Measurements from ENCODE around the gene SPO11.

GRCh38 chr20:57301026-57301425 is 28.6 kb upstream of the SPO11 start:
- TF ChIP-seq CTCF (IDR thresholded peaks at IDR 0.05) (no peak), POLR2AphosphoS5 (IDR thresholded peaks at IDR 0.05) (no peak), POLR2A (IDR thresholded peaks at IDR 0.05) (no peak), EP300 (IDR thresholded peaks at IDR 0.05; ENCODE audit: low read depth) (no peak)
